ENCODE results near the gene SORCS2. TPM values are rescaled to one million over a fixed set of nuclear protein-coding genes. Genes with fewer than 3 reads are reported as not detected.

The SORCS2 gene
- total and polyA plus RNA-seq, 2 of the 4 experiments (the other 2 are of a cell fraction) = 0.36 to 0.62 TPM

- TF ChIP-seq POLR2A (IDR thresholded peaks at IDR 0.05; ENCODE audit: low read depth, low read length) = no peak
These were observed 147.6 kb downstream of the SORCS2 start (continued) for GRCh38 chr4:7339751-7340552.

GRCh38 chr4:7340553-7341433 lies 148.5 kb downstream of the SORCS2 start:
- DNase-seq = no peak
- Histone ChIP-seq H3K9me1 (ENCODE audit: insufficient read depth, low read length) (no peaks in the 10 kb centered on the region), H3K23ac (ENCODE audit: low read depth, low read length) (no peak overlapping the region), H3K79me1 (ENCODE audit: low read depth in 1 of 2, low read length in 2 of 2) (no peaks in the 10 kb centered on the region), H2AK5ac (ENCODE audit: low read depth, low read length) (no peak overlapping the region), H4K5ac (ENCODE audit: low read depth, low read length) (no peak overlapping the region), H3K4me2 (ENCODE audit: low read depth, low read length) (no peak overlapping the region), H2AFZ (replicated peaks; ENCODE audit: low read length, poor library complexity) (no peak overlapping the region), H3K4me1 (ENCODE audit: control insufficient read depth, insufficient read depth, low read length) (no peaks in the 10 kb centered on the region), H2BK20ac (ENCODE audit: low read depth, low read length) (no peak overlapping the region), H4K8ac (ENCODE audit: low read depth in 2 of 2, low read length in 2 of 2) (no peak overlapping the region), H3K4ac (ENCODE audit: low read depth, low read length) (no peak overlapping the region), H3K18ac (ENCODE audit: low read depth, low read length) (no peak overlapping the region), H3K14ac (replicated peaks; ENCODE audit: low read depth, low read length) (no peak overlapping the region), H3K27me3 (ENCODE audit: control insufficient read depth, insufficient read depth, low read length) (peaks cover 13% of the 10 kb centered on the region), H3K9ac (ENCODE audit: low read depth, low read length) (no peak overlapping the region), H3K4me3 (ENCODE audit: insufficient read depth, low read depth, low read length) (no peak overlapping the region), H2BK120ac (ENCODE audit: low read depth, low read length) (no peak overlapping the region), H2AK9ac (replicated peaks; ENCODE audit: low read depth, low read length, poor library complexity) (no peak overlapping the region), H2BK15ac (ENCODE audit: low read depth, low read length) (no peak overlapping the region), H2BK5ac (ENCODE audit: low read depth, low read length, poor library complexity, severe bottlenecking) (no peak overlapping the region), H3K56ac (ENCODE audit: extremely low read depth, insufficient read depth, low read length) (no peak overlapping the region), H4K20me1 (ENCODE audit: insufficient read depth, low read length) (no peaks in the 10 kb centered on the region), H3K36me3 (ENCODE audit: control insufficient read depth, insufficient read depth, low read length) (no peaks in the 10 kb centered on the region), H4K91ac (ENCODE audit: insufficient read depth, low read depth, low read length) (no peak overlapping the region), H3K9me3 (ENCODE audit: control insufficient read depth, insufficient read depth, low read length) (peaks cover 8% of the 10 kb centered on the region; the same call in 1 of the 2 replicates), H3K27ac (ENCODE audit: insufficient read depth, low read length) (no peak overlapping the region)
- POLR2A ChIA-PET (ENCODE audit: unreplicated experiment) = no interaction called here
- CTCF ChIA-PET = no interaction called here
- WGBS, 2 experiments (ENCODE audit: extremely low coverage in 2 of 2, insufficient read length in 1 of 2) = 81% methylated on average over 9 of the region's 17 CpGs; no CpG with 5 or more reads in 1 of the 2 experiments
- dilution Hi-C loops (cut with HindIII; ENCODE audit: low sequenced_read_pairs, unreplicated experiment) (no loop called here), intact Hi-C loops (cut with micrococcal nuclease) (no loop called here), in situ Hi-C loops (cut with MboI; ENCODE audit: low sequenced_read_pairs) (no loop called here)
- ATAC-seq (ENCODE audit: low read depth) = no peak
- BruUV-seq (replicated peaks) = no TSS peak
- TF ChIP-seq SMC3 (IDR thresholded peaks at IDR 0.05; ENCODE audit: low read depth, low read length) (no peak), NFE2L2 (IDR thresholded peaks at IDR 0.05; ENCODE audit: low read depth, low read length) (no peak), POLR2A (IDR thresholded peaks at IDR 0.05; ENCODE audit: low read depth, low read length) (no peak), CTCF (conservative IDR thresholded peaks at IDR 0.05; ENCODE audit: low read depth, low read length) (no peak), MXI1 (IDR thresholded peaks at IDR 0.05; ENCODE audit: borderline replicate concordance, low read depth, low read length) (no peak), RAD21 (IDR thresholded peaks at IDR 0.05; ENCODE audit: low read length) (no peak), RFX5 (IDR thresholded peaks at IDR 0.05; ENCODE audit: low read depth, low read length) (no peak), FOS (IDR thresholded peaks at IDR 0.05; ENCODE audit: low read depth, low read length) (no peak), MAFK (IDR thresholded peaks at IDR 0.05; ENCODE audit: low read depth, low read length) (no peak), BHLHE40 (IDR thresholded peaks at IDR 0.05; ENCODE audit: low read depth, low read length) (no peak), CHD1 (IDR thresholded peaks at IDR 0.05; ENCODE audit: low read depth, low read length) (no peak)
- TF ChIP-seq, protein P1, sequence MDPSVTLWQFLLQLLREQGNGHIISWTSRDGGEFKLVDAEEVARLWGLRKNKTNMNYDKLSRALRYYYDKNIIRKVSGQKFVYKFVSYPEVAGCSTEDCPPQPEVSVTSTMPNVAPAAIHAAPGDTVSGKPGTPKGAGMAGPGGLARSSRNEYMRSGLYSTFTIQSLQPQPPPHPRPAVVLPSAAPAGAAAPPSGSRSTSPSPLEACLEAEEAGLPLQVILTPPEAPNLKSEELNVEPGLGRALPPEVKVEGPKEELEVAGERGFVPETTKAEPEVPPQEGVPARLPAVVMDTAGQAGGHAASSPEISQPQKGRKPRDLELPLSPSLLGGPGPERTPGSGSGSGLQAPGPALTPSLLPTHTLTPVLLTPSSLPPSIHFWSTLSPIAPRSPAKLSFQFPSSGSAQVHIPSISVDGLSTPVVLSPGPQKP (IDR thresholded peaks at IDR 0.05; ENCODE audit: borderline replicate concordance, low read depth, low read length) = no peak
